HG02642 (cell line): ENCODE results near the gene EVC.
"Not testable (repeated sequence)": the region's sequence is repeated elsewhere in the genome, so short reads cannot be mapped to it uniquely, and the experiment has no call there.

Experiments
- ATAC-seq: cut with Tn5 transposase; IDR thresholded peaks from one replicate; pipeline ENCODE4 v1.9.1; 2021; ENCODE audit warnings: mild to moderate bottlenecking; ENCODE audit not compliant: unreplicated experiment, poor library complexity

Gene EVC

DNA sequence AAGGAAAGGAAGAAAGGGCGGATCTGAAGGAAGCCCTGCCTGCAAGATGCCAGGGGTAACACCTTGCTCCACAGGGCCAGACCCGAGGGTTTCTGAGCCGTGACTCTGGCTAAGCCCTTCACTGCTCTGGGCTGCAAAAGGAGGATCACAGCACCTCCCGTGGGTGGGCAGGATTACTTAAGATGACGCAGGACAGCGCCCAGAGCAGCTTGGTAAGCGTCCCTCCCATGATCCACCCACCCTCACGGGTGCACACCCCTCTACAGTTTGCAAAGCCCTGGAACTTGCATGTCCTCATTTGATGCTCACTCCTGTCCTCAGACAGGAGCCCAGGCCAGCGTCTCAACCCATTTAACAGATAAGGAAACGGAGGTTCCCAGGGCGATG lies 117.0 kb downstream of the EVC start:
- ATAC-seq, result no peak

DNA sequence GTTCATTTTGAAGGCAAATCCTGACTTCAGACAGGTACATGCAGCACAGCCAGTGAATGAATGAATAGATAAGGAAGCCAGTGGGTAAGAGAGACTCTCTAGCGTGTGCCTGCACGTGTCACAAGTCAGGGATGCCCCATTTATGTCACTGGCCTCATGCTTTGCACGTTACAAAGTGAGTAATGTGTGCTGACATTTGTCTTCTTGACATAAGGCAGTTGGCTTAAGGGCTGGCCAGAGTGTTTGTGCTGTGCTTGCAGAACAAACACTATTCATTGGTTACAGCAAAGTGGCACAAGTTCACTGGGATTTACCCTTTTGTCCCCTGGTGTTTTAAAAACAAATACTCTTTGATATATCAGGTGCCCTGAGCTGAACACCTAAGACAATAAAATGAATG lies 125.9 kb downstream of the EVC start:
- ATAC-seq, result no peak

DNA sequence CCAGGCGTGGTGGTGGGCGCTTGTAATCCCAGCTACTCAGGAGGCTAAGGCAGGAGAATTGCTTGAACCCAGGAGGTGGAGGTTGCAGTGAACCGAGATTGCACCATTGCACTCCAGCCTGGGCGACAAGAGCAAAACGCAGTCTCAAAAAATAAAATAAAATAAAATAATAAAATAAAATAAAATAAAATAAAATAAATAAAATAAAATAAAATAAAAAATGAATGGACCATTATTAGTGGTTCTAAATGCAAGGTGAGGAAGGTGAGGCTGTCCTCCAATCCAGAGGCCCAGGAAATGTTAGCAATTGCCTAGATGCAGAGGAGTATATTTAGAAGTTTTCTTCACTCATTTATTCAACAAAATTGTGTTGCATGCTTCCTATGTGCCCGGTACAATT lies 126.5 kb downstream of the EVC start:
- ATAC-seq, result not testable (repeated sequence)

DNA sequence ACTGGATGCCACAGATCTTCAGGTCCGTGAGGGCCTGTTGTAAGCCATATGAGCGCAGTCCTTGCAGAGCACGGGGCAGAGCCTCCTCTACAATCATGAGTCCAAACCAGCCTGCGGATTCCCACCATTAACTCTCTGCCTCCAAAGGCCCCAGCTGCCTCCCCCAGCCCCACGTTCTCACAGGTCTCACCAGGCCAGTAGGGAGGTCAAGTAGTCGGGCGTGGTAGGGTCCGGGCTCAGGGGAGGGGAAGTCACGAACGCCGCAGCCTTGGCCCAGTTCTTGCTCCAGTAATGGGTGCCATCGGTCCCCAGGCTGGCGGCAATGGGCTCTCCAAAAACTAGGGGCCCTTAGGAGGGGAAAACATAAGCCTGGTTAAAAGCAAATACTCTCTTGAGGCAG lies 128.3 kb downstream of the EVC start:
- ATAC-seq, result no peak

DNA sequence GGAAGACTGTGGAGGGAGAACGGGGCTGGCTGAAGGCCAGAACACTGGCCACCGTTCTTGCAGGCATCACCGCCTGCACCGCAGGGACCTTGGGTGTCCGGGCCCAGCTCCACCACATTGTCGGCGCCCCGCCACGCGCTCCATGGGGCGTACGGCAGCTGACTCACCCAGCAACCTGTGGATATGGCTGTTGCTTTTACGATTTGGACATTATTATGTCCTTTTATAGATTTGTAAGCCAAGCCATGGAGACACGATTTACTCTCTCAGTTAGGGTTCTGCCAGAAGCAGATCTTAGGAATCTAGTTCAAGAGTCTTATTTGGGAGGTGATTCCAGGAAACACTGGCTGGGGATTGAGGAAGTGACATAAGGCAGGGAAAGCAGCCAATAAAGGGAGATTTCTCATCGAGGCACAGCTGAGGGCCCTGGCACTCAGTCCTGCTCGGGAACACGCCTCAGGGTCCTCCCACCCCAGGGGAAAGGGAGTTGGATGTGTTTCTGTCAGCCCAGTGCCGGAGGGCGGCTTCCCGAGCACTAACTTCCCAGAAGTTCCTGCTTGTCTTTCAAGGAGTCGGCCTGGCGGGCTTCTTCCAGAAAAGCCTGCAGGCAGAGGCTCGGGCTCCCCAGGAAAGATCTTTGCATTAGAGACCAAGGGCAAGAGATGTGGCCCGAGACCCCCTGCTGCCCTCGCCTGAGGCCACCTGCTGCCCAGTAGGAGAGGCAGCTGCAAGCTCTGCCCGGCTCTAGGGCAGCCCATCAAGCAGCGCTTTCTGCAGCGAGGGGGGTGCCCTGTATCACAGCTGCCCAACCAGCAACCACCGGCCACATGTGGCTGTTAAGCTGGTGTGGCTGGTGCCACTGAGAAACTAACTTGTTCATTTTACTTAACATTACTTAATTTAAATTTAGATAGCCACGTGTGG lies 129.0 kb downstream of the EVC start:
- ATAC-seq, result no peak

DNA sequence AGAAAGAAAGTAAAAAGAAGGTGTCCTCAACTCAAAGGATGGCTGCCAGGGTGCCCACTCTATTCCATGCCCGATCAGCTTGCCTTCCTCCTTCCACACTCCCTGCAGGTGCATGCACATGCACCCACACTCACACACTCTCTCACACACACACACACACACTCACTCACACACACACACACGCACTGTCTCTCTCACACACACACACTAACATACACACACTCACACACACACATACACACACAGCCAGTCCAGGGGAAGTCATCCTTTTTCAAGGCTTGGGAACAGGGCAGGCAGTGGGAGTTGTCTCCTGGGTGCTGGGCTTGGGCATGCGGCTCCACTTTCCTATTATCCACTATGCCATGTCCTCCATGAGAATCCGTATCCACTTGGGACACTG lies 131.5 kb downstream of the EVC start:
- no peak for ATAC-seq

DNA sequence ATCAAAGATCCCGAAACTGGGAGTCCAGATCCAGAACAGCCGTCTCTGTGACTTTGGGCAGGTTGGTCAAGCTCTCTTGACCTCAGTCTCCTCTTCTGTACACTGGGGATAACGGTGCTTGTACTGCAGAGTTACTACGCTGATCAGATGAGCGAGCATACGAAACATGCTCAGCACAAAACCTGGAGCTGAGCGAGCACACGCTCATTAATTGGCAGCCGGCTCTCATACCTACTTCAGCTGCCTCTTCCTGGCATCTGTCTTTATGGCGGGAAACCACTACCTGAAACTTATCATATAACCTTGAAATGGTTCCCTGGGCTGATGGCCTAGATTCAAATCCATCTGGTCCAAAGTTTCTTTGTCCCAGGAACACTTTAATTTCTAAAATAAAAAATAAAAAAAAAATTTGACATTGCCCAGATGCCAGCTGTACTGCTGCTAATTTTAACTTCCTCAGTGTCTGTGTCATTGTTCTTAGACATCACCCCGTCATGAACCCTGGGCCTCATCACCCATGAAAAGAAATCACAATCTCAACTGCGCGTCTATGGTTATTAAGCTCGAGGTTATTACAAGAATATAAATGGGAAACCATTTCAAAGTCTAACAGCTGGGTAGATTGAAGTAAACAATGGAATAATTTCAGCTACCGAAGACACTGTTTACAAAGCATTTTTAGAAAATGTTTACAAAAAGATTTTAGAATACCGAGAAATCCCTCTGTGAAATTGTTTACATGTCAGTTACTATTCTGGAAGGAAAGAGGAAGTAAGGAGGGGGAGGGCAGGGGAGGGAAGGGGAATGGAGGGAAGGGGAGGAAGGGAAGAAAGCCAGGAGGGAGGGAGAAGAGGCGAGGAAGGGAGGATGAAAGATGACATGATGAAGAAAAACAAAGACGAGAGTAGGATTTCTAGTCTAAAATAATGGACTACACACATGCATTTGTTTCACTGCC lies 132.9 kb downstream of the EVC start:
- no peak for ATAC-seq

DNA sequence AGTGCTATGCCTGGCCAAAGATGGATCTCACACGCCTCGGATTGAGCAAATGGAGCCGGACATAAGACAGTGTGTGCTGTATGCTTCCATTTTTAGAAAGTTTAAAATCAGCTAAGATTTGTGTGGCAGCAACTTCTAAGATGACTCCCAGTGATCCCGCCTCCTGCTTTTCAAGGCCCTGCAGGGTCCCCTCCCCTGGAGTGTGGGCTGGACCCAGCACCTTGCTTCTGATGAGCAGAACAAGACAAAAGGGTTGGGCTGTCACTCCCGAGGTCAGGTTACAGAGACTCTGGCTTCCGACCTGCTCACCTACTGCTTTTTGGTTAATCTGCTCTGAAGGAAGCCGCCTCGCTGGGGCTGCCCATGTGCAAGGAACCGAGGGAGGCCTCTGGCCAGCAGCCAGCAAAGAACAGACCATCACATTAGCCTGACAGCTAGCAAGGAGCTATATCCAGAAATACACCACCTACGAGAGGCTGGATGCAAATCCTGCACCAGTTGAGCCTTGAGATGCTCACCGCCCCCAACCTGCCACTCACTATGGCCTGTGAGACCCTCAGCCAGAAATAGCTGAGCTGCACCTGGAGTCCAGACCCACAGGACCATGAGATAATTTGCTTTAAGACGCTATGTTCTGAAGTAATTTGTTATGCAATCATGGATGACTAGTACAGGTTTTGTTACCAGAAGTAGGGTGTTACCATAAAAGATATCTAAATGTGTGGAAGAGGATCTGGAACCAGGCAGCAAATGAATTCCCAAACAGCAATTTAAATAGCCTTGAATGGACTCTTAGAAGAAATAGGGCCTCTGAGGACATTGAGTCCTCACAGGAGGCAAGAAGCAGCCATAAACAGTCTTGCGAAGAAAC lies 134.3 kb downstream of the EVC start:
- no peak for ATAC-seq

DNA sequence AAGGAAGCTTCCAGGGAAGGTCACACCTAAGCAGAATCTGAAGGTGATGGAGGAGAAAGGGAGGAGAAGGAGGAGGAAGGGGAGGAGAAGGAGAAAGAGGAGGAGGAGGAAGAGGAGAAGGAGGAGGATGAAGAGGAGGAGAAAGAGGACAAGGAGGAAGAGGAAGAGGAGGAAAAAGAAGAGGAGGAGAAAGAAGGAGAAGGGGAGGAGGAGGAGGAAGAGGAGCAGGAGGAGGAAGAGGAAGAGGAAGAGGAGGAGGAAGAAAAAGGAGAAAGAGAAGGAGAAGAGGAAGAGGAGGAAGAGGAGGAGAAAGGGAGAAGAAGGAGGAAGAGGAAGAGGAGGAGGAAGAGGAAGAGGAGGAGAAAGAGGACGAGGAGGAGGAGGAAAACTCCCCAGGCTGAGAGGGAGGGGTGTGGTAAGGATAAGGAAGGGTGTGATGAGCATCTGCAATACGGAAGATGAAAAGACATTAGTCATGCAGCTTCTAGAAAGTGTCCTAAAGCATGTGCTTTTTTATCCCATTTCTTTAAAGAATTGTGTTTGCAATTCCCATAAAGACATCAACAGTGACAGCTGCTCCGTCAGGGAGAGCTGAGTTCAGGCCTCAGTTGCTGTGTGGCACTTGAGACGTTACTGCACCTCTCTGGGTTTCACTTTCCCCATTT lies 140.8 kb downstream of the EVC start:
- no peak for ATAC-seq

DNA sequence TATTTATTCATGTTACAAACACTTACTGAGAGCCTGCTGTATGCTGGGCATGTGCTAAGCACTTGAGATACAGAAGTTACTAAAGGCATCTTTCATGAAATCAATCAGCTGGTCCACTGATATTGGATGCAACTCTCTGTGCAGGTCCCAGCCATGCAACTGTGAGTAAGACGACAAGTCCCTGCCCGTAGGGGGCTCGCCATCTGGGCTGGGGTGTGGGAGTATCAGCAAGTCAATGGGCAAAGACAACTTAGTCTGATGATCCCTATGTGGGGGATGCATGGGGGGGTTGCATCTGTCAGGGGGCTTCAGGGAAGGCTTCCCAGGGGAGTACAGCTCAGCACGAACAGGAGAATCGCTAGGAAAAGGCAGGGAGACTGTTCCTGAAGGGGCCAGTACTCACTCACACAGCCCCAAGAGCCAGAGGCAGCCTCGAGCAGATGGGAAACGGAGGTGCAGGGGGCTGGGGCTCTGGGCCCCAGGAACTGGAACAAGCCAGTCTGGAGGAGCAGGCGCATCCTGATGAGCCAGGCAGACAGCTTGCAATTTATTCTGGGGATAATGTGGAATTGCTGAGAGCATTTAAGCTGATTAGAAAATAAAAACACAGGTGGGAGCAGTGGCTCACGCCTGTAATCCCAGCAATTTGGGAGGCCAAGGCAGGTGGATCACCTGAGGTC lies 141.7 kb downstream of the EVC start:
- ATAC-seq, result no peak

DNA sequence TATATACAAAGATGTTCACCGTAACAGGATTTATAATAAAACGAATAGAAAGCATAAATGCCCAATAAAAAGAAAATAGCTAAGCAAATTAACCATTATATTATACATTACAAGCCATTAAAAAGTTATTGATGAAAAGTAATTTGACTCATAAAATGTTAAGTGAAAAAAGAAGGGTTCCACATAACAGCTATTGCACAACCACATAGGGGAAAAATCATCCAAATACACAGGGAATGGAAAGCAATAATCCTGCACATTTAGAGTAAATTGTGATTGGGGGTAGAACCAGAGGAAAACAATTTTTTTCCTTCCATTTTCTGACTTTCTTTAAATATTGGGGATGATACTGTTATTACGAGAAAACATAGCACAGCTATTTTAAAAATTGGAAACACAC lies 143.9 kb downstream of the EVC start:
- no peak for ATAC-seq

DNA sequence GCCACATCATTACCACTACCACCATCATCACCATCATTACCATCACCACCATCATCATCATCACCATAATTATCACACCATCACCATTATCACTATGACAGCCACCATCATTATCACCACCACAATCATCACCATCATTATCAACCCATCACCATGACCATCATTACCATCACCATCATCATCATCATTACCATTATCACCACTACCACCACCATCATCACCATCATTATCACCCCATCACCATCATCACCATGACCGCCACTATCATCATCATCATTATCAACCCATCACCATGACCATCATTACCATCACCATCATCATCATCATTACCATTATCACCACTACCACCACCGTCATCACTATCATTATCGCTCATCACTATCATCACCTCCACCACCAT lies 145.4 kb downstream of the EVC start:
- not testable (repeated sequence) for ATAC-seq

DNA sequence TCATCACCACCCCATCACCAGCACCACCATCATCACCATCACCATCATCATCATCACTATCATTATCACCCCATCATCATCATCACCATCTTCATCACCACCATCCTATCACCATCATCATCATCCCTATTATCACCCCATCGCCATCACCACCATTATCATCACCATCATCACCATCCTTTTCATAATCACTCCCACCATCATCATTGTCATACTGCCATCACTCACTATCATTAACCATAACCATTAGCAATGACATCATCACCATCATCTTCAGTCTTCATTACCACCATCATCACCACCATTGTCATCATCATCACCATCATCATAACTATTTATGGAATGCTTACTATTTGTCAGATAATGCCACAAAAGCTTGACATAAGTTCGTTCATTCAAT lies 146.2 kb downstream of the EVC start:
- ATAC-seq, result no peak

DNA sequence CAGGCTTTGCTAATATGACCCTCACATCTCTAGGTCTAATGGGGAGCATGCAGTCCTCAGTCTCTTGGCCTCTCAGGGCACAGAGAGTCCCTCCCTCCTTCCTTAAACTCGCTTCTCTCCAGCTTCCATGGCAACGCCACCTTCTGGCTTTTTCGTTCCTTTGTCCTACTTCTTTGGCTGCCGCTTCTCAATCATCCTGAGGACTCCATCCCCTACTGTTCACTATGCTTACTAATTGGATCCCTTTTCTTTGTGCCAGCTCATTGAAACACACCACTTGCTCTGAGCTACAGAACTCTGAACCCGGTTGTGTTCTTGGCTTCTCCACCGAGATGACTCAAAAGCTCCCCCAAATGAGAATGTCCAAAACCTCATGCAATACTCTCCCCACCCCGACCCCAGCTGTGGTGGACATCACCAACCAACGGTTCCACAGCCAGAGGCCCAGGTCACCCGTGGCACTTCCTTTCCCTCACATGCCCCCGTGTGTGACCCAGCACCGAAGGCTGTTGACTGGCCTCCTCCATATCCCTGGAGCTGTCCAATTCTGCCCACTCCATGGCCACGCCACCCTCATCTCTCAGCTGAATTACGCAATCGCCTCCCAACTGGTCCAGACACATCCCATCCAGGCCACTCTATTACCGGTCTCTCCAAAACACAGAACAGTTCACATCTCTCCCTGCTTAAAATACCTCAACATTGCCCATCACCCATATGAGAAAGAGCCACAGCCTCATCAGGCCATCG lies 147.2 kb downstream of the EVC start:
- ATAC-seq, result no peak

DNA sequence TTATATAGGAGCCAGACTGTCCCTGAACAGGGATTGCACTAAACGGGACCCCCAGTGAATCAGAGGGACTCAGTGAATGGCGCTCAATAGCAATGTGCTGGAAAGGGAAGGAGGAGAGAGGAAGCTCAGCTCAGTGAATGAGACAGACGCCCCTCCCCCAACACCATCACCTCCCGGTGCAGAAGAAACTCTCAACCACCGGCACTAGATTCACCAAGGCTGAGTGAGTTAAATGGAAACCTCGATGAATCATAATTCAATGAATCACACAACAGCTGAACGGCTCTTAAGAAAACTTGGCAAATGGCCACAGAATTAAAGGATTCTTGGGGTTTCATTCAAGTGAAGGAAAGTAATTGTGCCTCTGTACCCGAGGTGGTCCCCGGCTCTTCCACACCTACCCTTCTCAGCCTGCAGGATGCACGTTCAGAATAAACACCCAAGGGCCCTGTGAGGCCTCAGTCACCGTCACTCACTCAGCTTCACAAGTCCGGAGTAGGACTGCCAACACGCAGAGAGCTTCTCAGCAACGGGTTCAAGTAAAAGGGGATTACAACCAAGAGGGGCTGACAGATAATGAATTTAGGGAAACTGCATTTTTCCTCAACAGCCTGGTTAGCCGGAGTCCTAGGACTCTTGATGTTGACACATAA lies 152.6 kb downstream of the EVC start:
- ATAC-seq, result no peak
